HepG2 (cell line): ENCODE measurements around the gene HTR1A.

ENCODE experiments used
- BRCA1 ChIP-seq: sonication (generic); formaldehyde crosslinking; IDR thresholded peaks from 2 replicates; pipeline ENCODE4 v1.4.0; 2020; ENCODE audit warnings: missing genetic modification reagents
- HDAC2 ChIP-seq: sonication (generic); formaldehyde crosslinking; IDR thresholded peaks from 2 replicates; pipeline ENCODE4 v1.4.0; 2020; ENCODE audit warnings: missing genetic modification reagents
- RFX5 ChIP-seq: IDR thresholded peaks from 2 replicates; pipeline ENCODE4 v1.6.1; 2011; ENCODE audit warnings: low read depth, low read length, improper control_type of control experiment
- ZNF766 ChIP-seq: sonication (generic); formaldehyde crosslinking; IDR thresholded peaks from 2 replicates; pipeline ENCODE4 v1.5.0; 2020; ENCODE audit warnings: missing genetic modification reagents, borderline replicate concordance
- ZNF800 ChIP-seq: sonication (generic); formaldehyde crosslinking; IDR thresholded peaks from 2 replicates; pipeline ENCODE4 v1.4.0; 2020; ENCODE audit warnings: missing genetic modification reagents

GRCh38 chr5:63963080-63963735 is 963 bp upstream of the HTR1A start:
- TF ChIP-seq ZNF800 (no peak), BRCA1 (CRISPR knock-in tag) (0 out of 2 replicates have a peak, but pooled peaks have one; percentile 32), HDAC2 (CRISPR knock-in tag) (peak; percentile 65; the same call in 1 of the 2 replicates), RFX5 (no peak), ZNF766 (CRISPR knock-in tag) (no peak)
